GM18511 (cell line): ENCODE measurements around the gene MMP2.

ENCODE experiments used
- ATAC-seq: cut with Tn5 transposase; IDR thresholded peaks from one replicate; pipeline ENCODE4 v1.9.1; 2021; ENCODE audit warnings: mild to moderate bottlenecking, moderate library complexity; ENCODE audit not compliant: unreplicated experiment

Gene MMP2

GRCh38 chr16:55491691-55492090, 12.7 kb downstream of the MMP2 start:
- no peak for ATAC-seq

GRCh38 chr16:55492756-55493380, 13.9 kb downstream of the MMP2 start:
- ATAC-seq: no peak

- no peak for ATAC-seq
Observed at GRCh38 chr16:55494994-55495421, 16.0 kb downstream of the MMP2 start.

GRCh38 chr16:55495616-55496289, 16.8 kb downstream of the MMP2 start:
- no peak for ATAC-seq

- no peak for ATAC-seq
Observed at GRCh38 chr16:55496509-55497145, 17.6 kb downstream of the MMP2 start.

GRCh38 chr16:55497558-55497957, 18.6 kb downstream of the MMP2 start:
- ATAC-seq: no peak

GRCh38 chr16:55498101-55498500, 19.1 kb downstream of the MMP2 start:
- ATAC-seq: no peak

GRCh38 chr16:55499281-55499680, 20.3 kb downstream of the MMP2 start:
- no peak for ATAC-seq

- ATAC-seq: no peak
Observed at GRCh38 chr16:55499951-55500529, 21.0 kb downstream of the MMP2 start.

GRCh38 chr16:55500530-55501011, 21.6 kb downstream of the MMP2 start:
- ATAC-seq: no peak

GRCh38 chr16:55501549-55502322, 22.7 kb downstream of the MMP2 start:
- ATAC-seq: no peak

GRCh38 chr16:55502801-55503366, 23.9 kb downstream of the MMP2 start:
- ATAC-seq: no peak

GRCh38 chr16:55503726-55504550, 24.9 kb downstream of the MMP2 start:
- ATAC-seq: no peak

- ATAC-seq: no peak
Observed at GRCh38 chr16:55505333-55506015, 26.5 kb downstream of the MMP2 start.

- no peak for ATAC-seq
Observed at GRCh38 chr16:55506083-55506482, 27.1 kb downstream of the MMP2 start.

- ATAC-seq: no peak
Observed at GRCh38 chr16:55506708-55507107, 27.7 kb downstream of the MMP2 start.

- no peak for ATAC-seq
Observed at GRCh38 chr16:55508271-55508921, 29.4 kb downstream of the MMP2 start.
